Liver (tissue), 9 donors: ENCODE measurements around the gene DNAAF5. TPM values are rescaled to one million over a fixed set of nuclear protein-coding genes. Genes with fewer than 3 reads are reported as not detected.
A peak's percentile ranks its signal among the peaks of the same experiment; 100 is the strongest.

Experiments used
- DNase-seq: peaks from one replicate; pipeline ENCODE4 v3.0.0-alpha.2; 2017; ENCODE audit warnings: low spot score
- H3K27ac ChIP-seq, 2 donors: one replicate each; pipeline ENCODE4 v1.7.0; 2013; ENCODE audit warnings: inconsistent platforms in 2 of 2, low read length in 2 of 2, control low read depth in 1 of 2, low read depth in 1 of 2, mild to moderate bottlenecking in 1 of 2
- H3K27me3 ChIP-seq, 4 donors: one replicate each; pipeline versions ENCODE4 v1.6.1 to v1.7.0; 2013; ENCODE audit warnings: low read length in 3 of 4, inconsistent platforms in 1 of 4, mild to moderate bottlenecking in 1 of 4, moderate library complexity in 1 of 4; ENCODE audit not compliant: control insufficient read depth in 4 of 4, insufficient read depth in 4 of 4
- H3K36me3 ChIP-seq, 4 donors: one replicate each; pipeline versions ENCODE4 v1.6.1 to v1.7.0; 2013; ENCODE audit warnings: low read length in 3 of 4, mild to moderate bottlenecking in 3 of 4, low read depth in 1 of 4, moderate library complexity in 1 of 4; ENCODE audit not compliant: control insufficient read depth in 4 of 4, insufficient read depth in 3 of 4
- H3K4me1 ChIP-seq, 4 donors: one replicate each; pipeline versions ENCODE4 v1.6.1 to v1.7.0; 2013; ENCODE audit warnings: low read length in 3 of 4, mild to moderate bottlenecking in 3 of 4, moderate library complexity in 1 of 4; ENCODE audit not compliant: control insufficient read depth in 4 of 4, insufficient read depth in 4 of 4
- H3K4me3 ChIP-seq, 3 donors: one replicate each; pipeline versions ENCODE4 v1.6.1 to v1.7.0; 2013; ENCODE audit warnings: low read length in 3 of 3, control low read depth in 1 of 3, low read depth in 1 of 3, mild to moderate bottlenecking in 1 of 3
- H3K9ac ChIP-seq, 2 donors: one replicate each; pipeline ENCODE4 v1.7.0; 2013; ENCODE audit warnings: low read length in 2 of 2, mild to moderate bottlenecking in 2 of 2, moderate library complexity in 2 of 2, control low read depth in 1 of 2, low read depth in 1 of 2
- H3K9me3 ChIP-seq, 4 donors: one replicate each; pipeline versions ENCODE4 v1.6.1 to v1.7.0; 2013; ENCODE audit warnings: low read length in 3 of 4; ENCODE audit not compliant: control insufficient read depth in 4 of 4
- ATF3 ChIP-seq: IDR thresholded peaks from 2 replicates; pipeline ENCODE4 v1.6.1; 2016; ENCODE audit warnings: antibody characterized with exemption
- CTCF ChIP-seq: fragments of 150-350 bp; IDR thresholded peaks from 2 replicates; pipeline ENCODE4 v1.5.1; 2017; ENCODE audit warnings: improper control_type of control experiment, low read depth, low read length; ENCODE audit not compliant: missing input control
- EGR1 ChIP-seq, 2 donors: IDR thresholded peaks; 2 replicates each; pipeline ENCODE4 v1.6.1; 2016 to 2018; ENCODE audit warnings: antibody characterized with exemption in 2 of 2, low read depth in 2 of 2
- FOXA1 ChIP-seq: IDR thresholded peaks from 2 replicates; pipeline ENCODE4 v1.6.1; 2016; ENCODE audit warnings: antibody characterized with exemption
- FOXA2 ChIP-seq: IDR thresholded peaks from 2 replicates; pipeline ENCODE4 v1.6.1; 2016; ENCODE audit warnings: antibody characterized with exemption
- GABPA ChIP-seq, 2 donors: IDR thresholded peaks in 1 of 2; conservative IDR thresholded peaks in 1 of 2; 2 replicates each; pipeline ENCODE4 v1.6.1; 2016; ENCODE audit warnings: antibody characterized with exemption in 2 of 2, mild to moderate bottlenecking in 1 of 2, moderate library complexity in 1 of 2
- HNF4A ChIP-seq, 2 donors: conservative IDR thresholded peaks; 2 replicates each; pipeline ENCODE4 v1.6.1; 2016; ENCODE audit warnings: antibody characterized with exemption in 2 of 2, mild to moderate bottlenecking in 2 of 2
- HNF4G ChIP-seq: IDR thresholded peaks from 2 replicates; pipeline ENCODE4 v1.6.1; 2016; ENCODE audit warnings: antibody characterized with exemption
- JUND ChIP-seq, 2 donors: IDR thresholded peaks; 2 replicates each; pipeline ENCODE4 v1.6.1; 2016; ENCODE audit warnings: antibody characterized with exemption in 2 of 2
- MAX ChIP-seq: IDR thresholded peaks from 2 replicates; pipeline ENCODE4 v1.6.1; 2016; ENCODE audit warnings: antibody characterized with exemption
- NR2F2 ChIP-seq: IDR thresholded peaks from 2 replicates; pipeline ENCODE4 v1.6.1; 2016; ENCODE audit warnings: antibody characterized with exemption
- REST ChIP-seq: IDR thresholded peaks from 2 replicates; pipeline ENCODE4 v1.6.1; 2016; ENCODE audit warnings: antibody characterized with exemption, mild to moderate bottlenecking
- RXRA ChIP-seq, 2 donors: IDR thresholded peaks; 2 replicates each; pipeline ENCODE4 v1.6.1; 2017 to 2018; ENCODE audit warnings: antibody characterized with exemption in 2 of 2, mild to moderate bottlenecking in 1 of 2
- SP1 ChIP-seq: IDR thresholded peaks from 2 replicates; pipeline ENCODE4 v1.6.1; 2018; ENCODE audit warnings: antibody characterized with exemption, mild to moderate bottlenecking
- TAF1 ChIP-seq: conservative IDR thresholded peaks from 2 replicates; pipeline ENCODE4 v1.6.1; 2016; ENCODE audit warnings: antibody characterized with exemption, mild to moderate bottlenecking
- YY1 ChIP-seq: IDR thresholded peaks from 2 replicates; pipeline ENCODE4 v1.6.1; 2016; ENCODE audit warnings: antibody characterized with exemption, mild to moderate bottlenecking
- ZBTB33 ChIP-seq: IDR thresholded peaks from 2 replicates; pipeline ENCODE4 v1.6.1; 2016; ENCODE audit warnings: antibody characterized with exemption
- WGBS: extraction: QIAGEN DNeasy Blood & Tissue Kit; methylation state at CpG from one replicate; pipeline ENCODE4 v1.1.7; 2013; 5-methylcytosine and 5-hydroxymethylcytosine counted together
- polyA plus RNA-seq, 2 donors: library from polyadenylated mRNA; stranded (reverse) in 1 of 2; unstranded in 1 of 2; fragments of 200-250 nt in 1 of 2; fragments of >200 nt in 1 of 2; fragmentation: Nextera tagmentation in 1 of 2; extraction: Ambion mirVana in 1 of 2; gene quantifications; one replicate each; pipeline versions ENCODE4 v1.2.1 to v1.2.3, GENCODE V29; 2013 to 2015
- total RNA-seq, 2 donors: library from RNA; depleted of rRNA; stranded (reverse); fragments of >200 nt; gene quantifications; one replicate each; pipeline ENCODE4 v1.2.3, GENCODE V29; 2014
- donor health status: healthy.
- donor health status: healthy.
- donor health status: healthy.
- donor health status: healthy.
- donor health status: healthy.

Gene DNAAF5
- total and polyA plus RNA-seq, 4 donors = 3.1 to 11.1 (median 9.5) TPM

GRCh38 chr7:730501-731439 is 4.3 kb downstream of the DNAAF5 start:
- peaks cover 0 to 7% (median 2%) of the 10 kb centered on the region in 4 donors for H3K9me3 ChIP-seq
- H3K27ac ChIP-seq = peak overlapping the region in 1 of 2 donors; percentile 7
- no peaks in the 10 kb centered on the region for H3K27me3 ChIP-seq
- H3K36me3 ChIP-seq = peaks cover 0 to 6% (median 2%) of the 10 kb centered on the region in 4 donors
- no peak for DNase-seq
- TF ChIP-seq HNF4A (conservative IDR thresholded peaks at IDR 0.05) (peak in 1 of 2 donors; percentile 37), RXRA (IDR thresholded peaks at IDR 0.05) (peak; percentile 9 to 57), EGR1 (IDR thresholded peaks at IDR 0.05; ENCODE audit: low read depth in 2 of 2) (no peak)
- H3K4me3 ChIP-seq = no peak overlapping the region
- H3K4me1 ChIP-seq = peaks cover 7 to 20% (median 13%) of the 10 kb centered on the region in 4 donors
- no peak overlapping the region for H3K9ac ChIP-seq
- WGBS = 64% methylated on average over 23 of the region's 23 CpGs

- H3K27ac ChIP-seq = peak overlapping the region in 1 of 2 donors; percentile 1
These were observed 5.1 kb downstream of the DNAAF5 start for GRCh38 chr7:731440-732085.

GRCh38 chr7:732094-732541 is 5.6 kb downstream of the DNAAF5 start:
- no peaks in the 10 kb centered on the region for H3K27me3 ChIP-seq
- peaks cover 0 to 6% (median 2%) of the 10 kb centered on the region in 4 donors for H3K36me3 ChIP-seq
- peaks cover 0 to 7% (median 2%) of the 10 kb centered on the region in 4 donors for H3K9me3 ChIP-seq
- peaks cover 2 to 15% (median 9%) of the 10 kb centered on the region in 4 donors for H3K4me1 ChIP-seq
- H3K4me3 ChIP-seq = no peak overlapping the region
- H3K9ac ChIP-seq = no peak overlapping the region
- DNase-seq = no peak
- 44% methylated on average over 17 of the region's 17 CpGs for WGBS
- H3K27ac ChIP-seq = peak overlapping the region in 1 of 2 donors; percentile 1
- peak; percentile 66 to 67 for TF ChIP-seq RXRA (IDR thresholded peaks at IDR 0.05)
- peak; percentile 55 for TF ChIP-seq SP1
- no peak for TF ChIP-seq FOXA1
- TF ChIP-seq JUND (IDR thresholded peaks at IDR 0.05) = peak; percentile 68 to 73
- TF ChIP-seq ZBTB33 = no peak
- TF ChIP-seq TAF1 = no peak
- no peak for TF ChIP-seq REST
- peak; percentile 52 for TF ChIP-seq YY1
- TF ChIP-seq CTCF = peak; percentile 41
- peak in 1 of 2 donors; percentile 62 for TF ChIP-seq GABPA (IDR thresholded peaks at IDR 0.05 in 1 of 2, conservative IDR thresholded peaks at IDR 0.05 in 1 of 2)
- TF ChIP-seq HNF4G = peak; percentile 66
- TF ChIP-seq NR2F2 = no peak
- TF ChIP-seq FOXA2 = no peak

More at GRCh38 chr7:731440-732085, 5.1 kb downstream of the DNAAF5 start:
- H3K36me3 ChIP-seq = peaks cover 0 to 6% (median 2%) of the 10 kb centered on the region in 4 donors
- H3K9ac ChIP-seq = no peak overlapping the region
- H3K27me3 ChIP-seq = no peaks in the 10 kb centered on the region
- 94% methylated on average over 17 of the region's 17 CpGs for WGBS
- H3K9me3 ChIP-seq = peaks cover 0 to 7% (median 2%) of the 10 kb centered on the region in 4 donors
- no peak for DNase-seq
- TF ChIP-seq EGR1 (IDR thresholded peaks at IDR 0.05; ENCODE audit: low read depth in 2 of 2) (no peak), ATF3 (no peak), MAX (no peak), YY1 (no peak)
- peaks cover 2 to 15% (median 9%) of the 10 kb centered on the region in 4 donors for H3K4me1 ChIP-seq
- H3K4me3 ChIP-seq = no peak overlapping the region
